ENCODE measurements around the gene ICAM3.
"Not testable (repeated sequence)": the region's sequence is repeated elsewhere in the genome, so short reads cannot be mapped to it uniquely, and the experiment has no call there.

The ICAM3 gene

GRCh38 chr19:10339380-10339960 is at the start of gene ICAM3:
Gene ICAM3 (minus strand): TSS chr19:10339624. CDS start chr19:10339614, 10 bp downstream.
- in situ Hi-C loops (cut with MboI; ENCODE audit: low sequenced_read_pairs): no loop called here

GRCh38 chr19:10388957-10389356 is 49.5 kb upstream of the ICAM3 start:
- in situ Hi-C loops (cut with MboI; ENCODE audit: low sequenced_read_pairs): loop anchor here (5.0 to 10.0 kb wide), 2 partner anchors 117 to 454 kb away; partner anchors contain the start of genes ICAM1 and OLFM2

DNA sequence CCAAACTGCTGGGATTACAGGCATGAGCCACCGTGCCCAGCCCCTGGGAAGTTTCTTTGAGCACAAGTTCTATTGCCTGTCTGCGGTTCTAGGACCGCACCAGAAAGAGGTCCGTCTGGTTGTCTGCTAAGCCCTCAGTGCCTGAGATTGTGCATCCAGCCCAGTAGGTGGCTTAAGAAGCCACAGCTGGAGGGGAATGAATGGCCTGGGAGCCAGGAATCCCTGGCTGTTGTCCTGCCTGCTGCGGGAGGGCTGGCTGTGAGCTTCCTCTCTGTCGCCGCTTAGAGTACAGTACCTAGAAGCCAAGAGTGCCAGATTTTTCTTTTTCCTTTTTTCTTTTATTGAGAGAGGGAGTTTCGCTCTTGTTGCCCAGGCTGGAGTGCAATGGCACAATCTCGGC is 45.2 kb upstream of the ICAM3 start:
- in situ Hi-C loops (cut with MboI; ENCODE audit: low sequenced_read_pairs): loop anchor here (10.0 kb wide), 1 partner anchor 450 kb away; the partner anchor contains the start of gene OLFM2

DNA sequence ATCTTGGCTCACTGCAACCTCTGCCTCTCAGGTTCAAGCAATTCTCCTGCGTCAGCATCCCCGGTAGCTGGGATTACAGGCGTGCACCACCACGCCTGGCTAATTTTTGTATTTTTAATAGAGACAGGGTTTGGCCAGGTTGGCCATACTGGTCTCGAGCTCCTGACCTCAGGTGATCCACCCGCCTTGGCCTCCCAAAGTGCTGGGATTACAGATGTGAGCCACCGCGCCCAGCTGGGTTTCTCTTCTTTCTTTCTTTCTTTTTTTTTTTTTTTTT is 43.7 kb upstream of the ICAM3 start:
- in situ Hi-C loops (cut with MboI; ENCODE audit: low sequenced_read_pairs): loop anchor here (10.0 kb wide), 1 partner anchor 448 kb away; the partner anchor contains the start of gene OLFM2

- in situ Hi-C loops (cut with MboI; ENCODE audit: low sequenced_read_pairs): loop anchor here (10.0 kb wide), 1 partner anchor 446 kb away; the partner anchor contains the start of gene OLFM2
These were observed 41.1 kb upstream of the ICAM3 start, which contains the start of gene TYK2 for GRCh38 chr19:10380313-10381102. Gene TYK2 (minus strand): TSS chr19:10380572. CDS start chr19:10378406, 2,166 bp downstream.

- in situ Hi-C loops (cut with MboI; ENCODE audit: low sequenced_read_pairs): loop anchor here (10.0 kb wide), 1 partner anchor 445 kb away; the partner anchor contains the start of gene OLFM2
These were observed 40.5 kb upstream of the ICAM3 start for GRCh38 chr19:10379880-10380312.

DNA sequence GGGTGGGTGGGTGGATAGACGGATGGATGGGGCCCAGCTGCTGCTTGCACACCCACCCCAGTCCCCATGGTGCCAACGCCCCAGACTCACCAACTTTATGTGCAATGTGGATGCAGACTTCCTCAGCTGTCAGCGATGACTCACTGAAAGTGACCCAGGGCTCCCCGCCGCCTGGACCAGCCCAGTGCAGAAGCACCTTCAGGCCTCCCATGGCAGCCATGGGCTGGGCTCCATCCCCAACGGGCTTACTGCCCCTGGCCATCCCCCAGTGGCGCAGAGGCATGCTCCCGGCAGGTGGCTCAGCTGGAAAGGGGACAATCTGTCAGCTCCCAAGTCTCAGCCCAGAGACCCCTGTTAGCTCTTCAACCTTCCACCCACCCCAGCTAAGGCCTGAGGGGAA is 38.7 kb upstream of the ICAM3 start:
- in situ Hi-C loops (cut with MboI; ENCODE audit: low sequenced_read_pairs): no loop called here

GRCh38 chr19:10377140-10377640 is 37.8 kb upstream of the ICAM3 start:
- in situ Hi-C loops (cut with MboI; ENCODE audit: low sequenced_read_pairs): not testable (repeated sequence)

GRCh38 chr19:10374931-10375330 is 35.5 kb upstream of the ICAM3 start:
- in situ Hi-C loops (cut with MboI; ENCODE audit: low sequenced_read_pairs): no loop called here

- in situ Hi-C loops (cut with MboI; ENCODE audit: low sequenced_read_pairs): no loop called here
These were observed 33.3 kb upstream of the ICAM3 start for GRCh38 chr19:10372690-10373089.

DNA sequence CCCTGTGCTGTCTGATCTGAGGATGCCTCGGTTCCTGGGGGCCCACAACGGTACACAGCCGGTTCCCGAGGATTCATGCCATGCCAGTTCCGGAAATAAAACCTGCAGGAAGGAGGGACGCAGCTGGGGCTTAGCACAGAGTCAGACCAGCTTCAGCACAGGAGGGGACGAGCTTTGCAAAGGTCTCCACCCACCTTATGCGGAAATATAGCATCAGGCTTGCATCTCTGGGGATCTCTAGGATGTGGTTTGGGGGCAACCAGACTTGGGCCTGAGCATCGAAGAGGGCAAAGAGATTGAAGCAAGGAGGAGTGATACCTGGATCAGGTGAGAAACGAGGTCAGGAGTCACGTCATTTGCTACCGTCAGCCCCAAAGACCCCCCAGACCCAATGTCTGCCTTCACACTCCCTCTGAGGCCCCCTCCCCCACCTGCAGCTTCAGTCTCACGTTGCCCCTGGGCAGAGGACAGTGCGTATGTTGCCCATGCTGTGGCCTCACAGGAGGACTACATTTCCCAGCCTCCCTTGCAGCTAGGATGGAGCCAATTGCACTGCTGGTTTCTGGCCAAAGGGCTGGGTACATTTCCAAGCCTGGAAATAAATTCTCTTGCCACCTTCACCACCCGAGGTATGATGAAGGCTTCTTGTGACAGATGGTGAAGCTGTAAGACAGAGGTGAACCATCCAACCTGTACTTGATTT is 28.8 kb upstream of the ICAM3 start:
- in situ Hi-C loops (cut with MboI; ENCODE audit: low sequenced_read_pairs): no loop called here

DNA sequence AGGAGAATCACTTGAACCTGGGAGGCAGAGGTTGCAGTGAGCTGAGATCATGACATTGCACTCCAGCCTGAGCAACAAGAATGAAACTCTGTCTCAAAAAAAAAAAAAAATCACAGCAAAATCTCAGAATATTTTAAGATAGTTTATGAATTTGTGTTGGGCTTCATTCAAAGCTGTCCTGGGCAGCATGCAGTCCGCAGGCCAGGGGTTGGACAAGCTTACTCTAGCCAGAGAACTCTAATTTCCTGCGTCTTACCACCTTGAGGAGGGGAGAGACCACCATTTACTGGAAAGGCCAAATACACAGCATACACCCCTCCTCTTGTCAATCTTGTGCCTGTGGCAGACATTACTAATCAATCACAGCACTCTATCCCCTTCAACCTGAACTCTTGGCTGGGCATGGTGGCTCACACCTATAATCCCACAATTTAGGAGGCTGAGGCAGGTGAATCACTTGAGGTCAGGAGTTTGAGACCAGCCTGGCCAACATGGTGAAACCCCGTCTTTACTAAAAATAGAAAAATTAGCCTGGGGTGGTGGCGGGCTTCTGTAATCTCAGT is 27.6 kb upstream of the ICAM3 start:
- in situ Hi-C loops (cut with MboI; ENCODE audit: low sequenced_read_pairs): not testable (repeated sequence)

DNA sequence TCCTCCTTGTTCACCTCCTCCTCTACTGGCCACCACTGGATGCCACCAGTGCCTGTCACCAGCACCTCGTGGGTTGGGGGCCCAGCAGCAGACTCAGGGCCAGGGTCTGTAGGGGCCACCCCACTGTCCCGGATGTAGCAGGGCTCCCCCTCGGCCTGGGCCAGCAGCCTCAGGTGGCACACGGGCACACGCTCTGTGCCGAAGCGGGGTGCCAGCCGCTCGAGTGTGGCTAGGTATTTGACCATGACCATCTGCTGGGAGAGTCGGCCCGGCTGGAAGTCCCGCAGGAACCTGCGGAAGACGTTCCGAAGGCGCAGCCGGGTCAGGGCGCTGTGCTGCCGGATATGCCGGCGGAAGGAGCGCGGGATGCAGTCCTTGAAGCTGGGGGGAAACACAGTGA is 26.1 kb upstream of the ICAM3 start:
- in situ Hi-C loops (cut with MboI; ENCODE audit: low sequenced_read_pairs): no loop called here

- in situ Hi-C loops (cut with MboI; ENCODE audit: low sequenced_read_pairs): no loop called here
These were observed 25.2 kb upstream of the ICAM3 start for GRCh38 chr19:10364644-10365043.

DNA sequence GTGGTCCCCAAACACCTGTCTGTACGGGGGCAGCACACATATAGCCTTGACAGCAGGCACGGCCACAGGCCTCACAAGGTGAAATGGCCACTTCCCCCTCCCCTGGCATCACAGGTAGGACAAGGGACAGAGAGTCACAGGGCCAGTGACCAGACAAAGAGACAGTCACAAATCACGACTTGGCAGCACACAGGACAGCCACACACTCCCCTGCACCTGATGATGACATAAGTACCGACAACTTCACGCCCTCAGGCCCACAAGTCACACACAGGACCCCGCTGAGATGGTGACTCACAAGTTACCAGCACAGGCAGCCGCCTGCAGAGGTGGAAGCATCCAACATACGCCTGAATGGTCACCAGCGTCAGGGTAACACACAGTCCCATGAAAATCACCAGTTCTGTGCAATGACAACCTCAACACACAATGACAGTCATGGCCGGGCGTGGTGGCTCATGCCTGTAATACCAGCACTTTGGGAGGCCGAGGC is 24.4 kb upstream of the ICAM3 start:
- in situ Hi-C loops (cut with MboI; ENCODE audit: low sequenced_read_pairs): no loop called here

GRCh38 chr19:10362259-10362658 is 22.8 kb upstream of the ICAM3 start:
- in situ Hi-C loops (cut with MboI; ENCODE audit: low sequenced_read_pairs): no loop called here

- in situ Hi-C loops (cut with MboI; ENCODE audit: low sequenced_read_pairs): no loop called here
These were observed 22.2 kb upstream of the ICAM3 start for GRCh38 chr19:10361569-10362011.

DNA sequence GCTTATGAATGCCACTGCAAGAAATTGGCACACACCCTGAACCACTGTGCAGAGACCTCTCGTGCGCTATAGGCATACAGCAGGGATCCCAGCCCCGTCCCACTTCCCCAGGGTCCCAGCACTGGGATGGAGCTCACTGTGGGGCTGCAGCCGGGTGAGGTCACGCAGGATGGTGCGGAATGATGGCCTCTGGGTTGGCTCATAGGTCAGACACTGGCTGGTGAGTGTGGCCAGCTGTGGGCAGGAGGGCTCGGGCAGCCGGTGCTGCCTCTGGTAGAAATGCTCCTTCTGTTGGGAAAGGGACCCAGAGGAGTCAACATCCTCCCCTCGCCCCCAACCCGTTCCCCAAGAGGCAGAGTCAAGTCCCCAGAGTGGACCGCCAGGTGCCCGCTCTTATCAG is 17.0 kb upstream of the ICAM3 start:
- in situ Hi-C loops (cut with MboI; ENCODE audit: low sequenced_read_pairs): no loop called here

DNA sequence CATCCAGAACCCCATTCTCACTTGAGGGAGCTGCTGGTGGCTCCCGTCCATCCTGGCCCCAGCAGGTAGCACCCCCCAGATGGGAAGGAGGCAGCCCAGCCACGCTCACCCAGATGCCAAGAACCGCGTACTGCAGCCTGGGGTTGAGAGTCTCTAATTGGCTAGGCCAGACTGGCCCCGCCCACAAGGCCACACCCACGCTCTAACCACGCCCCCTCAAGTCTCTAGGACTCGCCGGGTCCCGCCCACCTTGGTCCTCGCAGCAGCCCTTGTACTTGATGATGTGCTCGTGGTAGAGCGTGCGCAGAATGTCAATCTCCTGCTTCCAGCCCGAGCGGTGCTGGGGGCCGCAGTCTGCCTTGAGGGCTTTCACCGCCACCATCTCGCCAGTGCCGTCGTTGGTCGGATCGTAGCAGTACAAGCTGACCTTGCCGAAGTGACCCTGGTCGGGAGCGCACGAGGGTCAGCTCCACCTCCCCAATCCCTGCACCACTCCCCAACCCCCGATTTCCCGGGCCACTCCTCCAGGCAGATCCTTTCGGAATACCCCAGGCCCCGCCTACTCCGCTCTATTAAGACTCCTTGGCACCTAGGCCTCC is 14.5 kb upstream of the ICAM3 start:
- in situ Hi-C loops (cut with MboI; ENCODE audit: low sequenced_read_pairs): no loop called here

All from HL-60/S4 (cell line).